GM23338 (cell line): ENCODE data around the gene PCMT1.
"Not testable (repeated sequence)": the region's sequence is repeated elsewhere in the genome, so short reads cannot be mapped to it uniquely, and the experiment has no call there.

Experiments used
- EZH2 ChIP-seq: fragments of 200-600 bp; sonication (generic); IDR thresholded peaks from one replicate; pipeline ENCODE4 v1.8.0; 2017; ENCODE audit warnings: antibody characterized with exemption, mild to moderate bottlenecking, low read depth; ENCODE audit not compliant: unreplicated experiment
- EZH2phosphoT487 ChIP-seq: fragments of 200-600 bp; sonication (generic); IDR thresholded peaks from one replicate; pipeline ENCODE4 v1.8.1; 2018; ENCODE audit warnings: antibody characterized with exemption; ENCODE audit not compliant: unreplicated experiment
- JUNB ChIP-seq: IDR thresholded peaks from one replicate; pipeline ENCODE4 v1.6.1; 2016; ENCODE audit warnings: antibody characterized with exemption; ENCODE audit not compliant: unreplicated experiment
- POLR2AphosphoS5 ChIP-seq: IDR thresholded peaks from 2 replicates; pipeline ENCODE4 v1.6.1; 2016; ENCODE audit warnings: antibody characterized with exemption, low read depth
- TF ChIP-seq, protein P1 (sequence below), 2 experiments: fragments of 200-600 bp in 1 of 2; sonication (generic) in 1 of 2; conservative IDR thresholded peaks; 2 replicates each; pipeline versions ENCODE4 v1.5.1 to v1.6.1; 2016 to 2017; ENCODE audit warnings: antibody characterized with exemption in 2 of 2, low read depth in 2 of 2, mild to moderate bottlenecking in 2 of 2, moderate library complexity in 1 of 2
- TF ChIP-seq, protein P2 (sequence below): IDR thresholded peaks from one replicate; pipeline ENCODE4 v1.6.1; 2018; ENCODE audit warnings: antibody characterized with exemption; ENCODE audit not compliant: unreplicated experiment

DNA sequence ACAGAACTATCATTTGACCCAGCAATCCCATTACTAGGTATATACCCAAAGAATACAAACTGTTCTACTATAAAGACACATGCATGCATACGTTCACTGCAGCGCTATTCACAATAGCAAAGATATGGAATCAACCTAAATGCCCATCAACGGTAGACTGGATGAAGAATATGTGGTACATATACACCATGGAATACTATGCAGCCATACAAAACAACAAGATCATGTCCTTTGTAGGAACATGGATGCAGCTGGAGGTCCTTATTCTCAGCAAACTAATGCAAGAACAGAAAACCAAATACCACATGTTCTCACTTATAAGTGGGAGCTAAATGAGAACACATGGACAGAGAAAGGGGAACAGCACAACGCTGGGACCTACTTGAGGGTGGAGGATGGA lies 98.8 kb downstream of the PCMT1 start:
- TF ChIP-seq, protein P1, sequence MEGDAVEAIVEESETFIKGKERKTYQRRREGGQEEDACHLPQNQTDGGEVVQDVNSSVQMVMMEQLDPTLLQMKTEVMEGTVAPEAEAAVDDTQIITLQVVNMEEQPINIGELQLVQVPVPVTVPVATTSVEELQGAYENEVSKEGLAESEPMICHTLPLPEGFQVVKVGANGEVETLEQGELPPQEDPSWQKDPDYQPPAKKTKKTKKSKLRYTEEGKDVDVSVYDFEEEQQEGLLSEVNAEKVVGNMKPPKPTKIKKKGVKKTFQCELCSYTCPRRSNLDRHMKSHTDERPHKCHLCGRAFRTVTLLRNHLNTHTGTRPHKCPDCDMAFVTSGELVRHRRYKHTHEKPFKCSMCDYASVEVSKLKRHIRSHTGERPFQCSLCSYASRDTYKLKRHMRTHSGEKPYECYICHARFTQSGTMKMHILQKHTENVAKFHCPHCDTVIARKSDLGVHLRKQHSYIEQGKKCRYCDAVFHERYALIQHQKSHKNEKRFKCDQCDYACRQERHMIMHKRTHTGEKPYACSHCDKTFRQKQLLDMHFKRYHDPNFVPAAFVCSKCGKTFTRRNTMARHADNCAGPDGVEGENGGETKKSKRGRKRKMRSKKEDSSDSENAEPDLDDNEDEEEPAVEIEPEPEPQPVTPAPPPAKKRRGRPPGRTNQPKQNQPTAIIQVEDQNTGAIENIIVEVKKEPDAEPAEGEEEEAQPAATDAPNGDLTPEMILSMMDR (conservative IDR thresholded peaks at IDR 0.05; ENCODE audit: low read depth in 2 of 2): not testable (repeated sequence)
- TF ChIP-seq, protein P2, sequence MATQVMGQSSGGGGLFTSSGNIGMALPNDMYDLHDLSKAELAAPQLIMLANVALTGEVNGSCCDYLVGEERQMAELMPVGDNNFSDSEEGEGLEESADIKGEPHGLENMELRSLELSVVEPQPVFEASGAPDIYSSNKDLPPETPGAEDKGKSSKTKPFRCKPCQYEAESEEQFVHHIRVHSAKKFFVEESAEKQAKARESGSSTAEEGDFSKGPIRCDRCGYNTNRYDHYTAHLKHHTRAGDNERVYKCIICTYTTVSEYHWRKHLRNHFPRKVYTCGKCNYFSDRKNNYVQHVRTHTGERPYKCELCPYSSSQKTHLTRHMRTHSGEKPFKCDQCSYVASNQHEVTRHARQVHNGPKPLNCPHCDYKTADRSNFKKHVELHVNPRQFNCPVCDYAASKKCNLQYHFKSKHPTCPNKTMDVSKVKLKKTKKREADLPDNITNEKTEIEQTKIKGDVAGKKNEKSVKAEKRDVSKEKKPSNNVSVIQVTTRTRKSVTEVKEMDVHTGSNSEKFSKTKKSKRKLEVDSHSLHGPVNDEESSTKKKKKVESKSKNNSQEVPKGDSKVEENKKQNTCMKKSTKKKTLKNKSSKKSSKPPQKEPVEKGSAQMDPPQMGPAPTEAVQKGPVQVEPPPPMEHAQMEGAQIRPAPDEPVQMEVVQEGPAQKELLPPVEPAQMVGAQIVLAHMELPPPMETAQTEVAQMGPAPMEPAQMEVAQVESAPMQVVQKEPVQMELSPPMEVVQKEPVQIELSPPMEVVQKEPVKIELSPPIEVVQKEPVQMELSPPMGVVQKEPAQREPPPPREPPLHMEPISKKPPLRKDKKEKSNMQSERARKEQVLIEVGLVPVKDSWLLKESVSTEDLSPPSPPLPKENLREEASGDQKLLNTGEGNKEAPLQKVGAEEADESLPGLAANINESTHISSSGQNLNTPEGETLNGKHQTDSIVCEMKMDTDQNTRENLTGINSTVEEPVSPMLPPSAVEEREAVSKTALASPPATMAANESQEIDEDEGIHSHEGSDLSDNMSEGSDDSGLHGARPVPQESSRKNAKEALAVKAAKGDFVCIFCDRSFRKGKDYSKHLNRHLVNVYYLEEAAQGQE: not testable (repeated sequence)
- TF ChIP-seq EZH2, POLR2AphosphoS5, EZH2phosphoT487, JUNB: not testable (repeated sequence)
